DND-41 (cell line): ENCODE data around the gene NR1H3.

Source experiments
- CTCF ChIP-seq: IDR thresholded peaks from 2 replicates; pipeline ENCODE4 v1.5.1; 2012; ENCODE audit warnings: borderline replicate concordance, low read length, moderate library complexity, mild to moderate bottlenecking; ENCODE audit not compliant: poor library complexity, severe bottlenecking; ENCODE audit errors: extremely low read depth
- EZH2 ChIP-seq: IDR thresholded peaks from 3 replicates; pipeline ENCODE4 v1.6.1; 2012; ENCODE audit warnings: borderline replicate concordance, low read depth, mild to moderate bottlenecking, moderate library complexity, low read length, inconsistent platforms; ENCODE audit not compliant: severe bottlenecking

GRCh38 chr11:47306484-47306844, 48.7 kb downstream of the NR1H3 start:
- TF ChIP-seq EZH2 (no peak), CTCF (no peak)
